ENCODE results near the gene ALG14. TPM values are rescaled to one million over a fixed set of nuclear protein-coding genes. Genes with fewer than 3 reads are reported as not detected.

ALG14 gene
- total RNA-seq, 1 donor from 2014 or later: 4.6 TPM

DNA sequence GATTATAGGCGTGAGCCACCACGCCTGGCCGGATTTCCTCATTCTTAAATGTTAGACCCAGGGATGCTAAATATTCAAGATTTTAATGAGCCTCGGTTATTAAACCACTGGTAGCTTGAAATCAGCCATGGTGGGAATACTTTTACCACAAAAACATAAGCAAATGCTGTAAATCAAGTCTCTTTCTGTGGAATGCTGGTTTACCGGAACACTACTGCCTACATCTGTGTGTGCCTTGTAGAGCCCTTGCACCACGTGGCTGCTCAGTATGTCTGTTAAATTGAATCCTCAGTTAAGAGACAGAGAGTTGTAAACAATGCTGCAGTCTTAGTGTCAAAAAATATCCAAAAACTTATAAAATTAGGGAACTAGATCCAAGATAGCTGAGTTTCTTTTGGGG lies 119.0 kb downstream of the ALG14 start:
- Histone ChIP-seq H3K9me3 (no peaks in the 10 kb centered on the region), H3K27me3 (ENCODE audit: low read depth) (no peaks in the 10 kb centered on the region), H3K36me3 (no peaks in the 10 kb centered on the region), H3K4me1 (no peaks in the 10 kb centered on the region), H3K4me3 (no peak overlapping the region), H3K27ac (no peak overlapping the region)
- DNase-seq: no peak
- no peak for ATAC-seq
- TF ChIP-seq, protein P1, sequence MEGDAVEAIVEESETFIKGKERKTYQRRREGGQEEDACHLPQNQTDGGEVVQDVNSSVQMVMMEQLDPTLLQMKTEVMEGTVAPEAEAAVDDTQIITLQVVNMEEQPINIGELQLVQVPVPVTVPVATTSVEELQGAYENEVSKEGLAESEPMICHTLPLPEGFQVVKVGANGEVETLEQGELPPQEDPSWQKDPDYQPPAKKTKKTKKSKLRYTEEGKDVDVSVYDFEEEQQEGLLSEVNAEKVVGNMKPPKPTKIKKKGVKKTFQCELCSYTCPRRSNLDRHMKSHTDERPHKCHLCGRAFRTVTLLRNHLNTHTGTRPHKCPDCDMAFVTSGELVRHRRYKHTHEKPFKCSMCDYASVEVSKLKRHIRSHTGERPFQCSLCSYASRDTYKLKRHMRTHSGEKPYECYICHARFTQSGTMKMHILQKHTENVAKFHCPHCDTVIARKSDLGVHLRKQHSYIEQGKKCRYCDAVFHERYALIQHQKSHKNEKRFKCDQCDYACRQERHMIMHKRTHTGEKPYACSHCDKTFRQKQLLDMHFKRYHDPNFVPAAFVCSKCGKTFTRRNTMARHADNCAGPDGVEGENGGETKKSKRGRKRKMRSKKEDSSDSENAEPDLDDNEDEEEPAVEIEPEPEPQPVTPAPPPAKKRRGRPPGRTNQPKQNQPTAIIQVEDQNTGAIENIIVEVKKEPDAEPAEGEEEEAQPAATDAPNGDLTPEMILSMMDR (IDR thresholded peaks at IDR 0.05): no peak
- intact Hi-C loops (cut with DNase I): no loop called here

DNA sequence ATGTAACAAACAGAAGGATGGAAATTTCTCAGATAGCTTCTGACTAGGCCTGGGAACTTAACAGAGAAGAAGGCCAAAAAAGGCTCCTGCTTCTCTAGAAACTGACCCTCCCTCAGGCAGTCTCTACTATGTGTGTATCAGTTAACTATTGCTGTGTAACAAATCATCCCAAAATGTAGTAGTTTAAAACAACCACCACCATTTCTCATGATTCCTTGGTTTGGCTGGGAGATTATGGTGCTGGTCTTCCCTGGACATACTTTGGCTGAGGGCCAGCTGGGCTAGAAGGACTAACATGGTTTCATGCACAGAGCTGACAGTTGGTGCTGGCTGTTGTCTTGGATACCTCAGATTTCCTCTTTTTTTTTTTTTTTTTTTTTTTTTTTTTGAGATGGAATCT lies 119.6 kb downstream of the ALG14 start:
- Histone ChIP-seq H3K27me3 (ENCODE audit: low read depth) (no peaks in the 10 kb centered on the region), H3K4me3 (no peak overlapping the region), H3K36me3 (no peaks in the 10 kb centered on the region), H3K4me1 (no peaks in the 10 kb centered on the region), H3K9me3 (no peaks in the 10 kb centered on the region), H3K27ac (no peak overlapping the region)
- TF ChIP-seq, protein P1 (IDR thresholded peaks at IDR 0.05): no peak
- no peak for ATAC-seq
- no peak for DNase-seq
- intact Hi-C loops (cut with DNase I): no loop called here

DNA sequence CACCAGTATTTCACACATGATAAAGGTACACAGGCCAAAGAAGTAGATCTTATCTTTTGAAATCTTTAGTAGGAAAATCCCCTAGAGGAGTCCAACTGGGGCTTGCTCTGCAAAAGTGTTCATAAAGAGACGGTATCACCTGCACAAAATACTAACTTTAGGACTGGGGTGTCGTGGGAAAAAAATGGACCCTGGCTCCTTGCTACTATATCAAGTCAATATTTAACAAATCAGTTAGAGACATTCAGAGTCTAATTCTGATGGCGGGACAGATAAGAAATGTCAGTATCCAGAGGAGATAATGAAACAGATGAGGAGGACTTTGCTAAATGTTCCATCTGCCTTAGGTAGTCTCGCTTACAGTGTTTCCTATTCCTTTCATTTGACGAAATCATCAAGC lies 120.2 kb downstream of the ALG14 start:
- no peaks in the 10 kb centered on the region for H3K27me3 ChIP-seq (ENCODE audit: low read depth)
- H3K27ac ChIP-seq: no peak overlapping the region
- DNase-seq (no peak), ATAC-seq (no peak)
- TF ChIP-seq, protein P1 (IDR thresholded peaks at IDR 0.05): no peak
- intact Hi-C loops (cut with DNase I): no loop called here
- no peaks in the 10 kb centered on the region for H3K36me3 ChIP-seq
- no peak overlapping the region for H3K4me3 ChIP-seq
- H3K9me3 ChIP-seq: no peaks in the 10 kb centered on the region
- peaks cover 3% of the 10 kb centered on the region for H3K4me1 ChIP-seq

DNA sequence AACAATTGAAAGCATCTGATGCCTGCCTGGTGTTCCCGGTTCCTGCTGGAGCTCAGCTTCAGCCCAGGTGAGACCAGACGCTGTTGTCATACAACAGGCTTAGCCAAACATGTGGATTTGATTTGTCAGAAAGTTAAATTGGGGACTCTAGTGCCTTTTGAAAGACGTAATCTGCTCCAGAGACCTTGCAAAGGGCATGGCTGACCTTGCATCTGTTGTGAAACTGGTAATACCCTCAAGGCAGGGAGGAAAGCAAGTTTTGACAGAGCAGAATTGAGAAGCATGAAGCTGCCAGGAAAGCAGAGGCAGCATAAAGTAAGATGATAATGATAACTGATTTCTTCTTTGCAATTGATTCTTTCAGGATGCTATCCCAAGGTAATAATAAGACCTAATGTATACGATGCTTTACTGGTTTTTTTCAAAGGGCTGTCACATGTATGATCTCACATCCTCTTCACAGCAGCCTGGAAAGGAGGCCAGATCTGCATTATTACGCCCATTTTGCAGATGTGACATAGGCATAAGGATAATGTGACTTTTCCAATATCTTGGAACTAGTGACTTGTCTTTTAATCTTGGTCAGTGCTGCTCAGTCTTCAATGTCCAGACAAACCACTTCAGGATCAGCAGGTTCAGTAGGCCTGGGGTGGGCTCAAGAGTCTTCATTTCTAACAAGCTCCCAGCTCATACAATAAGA lies 121.1 kb downstream of the ALG14 start:
- Histone ChIP-seq H3K4me1 (peaks cover 3% of the 10 kb centered on the region), H3K9me3 (no peaks in the 10 kb centered on the region), H3K4me3 (no peak overlapping the region), H3K27me3 (ENCODE audit: low read depth) (no peaks in the 10 kb centered on the region), H3K36me3 (no peaks in the 10 kb centered on the region), H3K27ac (no peak overlapping the region)
- intact Hi-C loops (cut with DNase I): no loop called here
- no peak for ATAC-seq
- no peak for DNase-seq
- TF ChIP-seq, protein P1 (IDR thresholded peaks at IDR 0.05): no peak

DNA sequence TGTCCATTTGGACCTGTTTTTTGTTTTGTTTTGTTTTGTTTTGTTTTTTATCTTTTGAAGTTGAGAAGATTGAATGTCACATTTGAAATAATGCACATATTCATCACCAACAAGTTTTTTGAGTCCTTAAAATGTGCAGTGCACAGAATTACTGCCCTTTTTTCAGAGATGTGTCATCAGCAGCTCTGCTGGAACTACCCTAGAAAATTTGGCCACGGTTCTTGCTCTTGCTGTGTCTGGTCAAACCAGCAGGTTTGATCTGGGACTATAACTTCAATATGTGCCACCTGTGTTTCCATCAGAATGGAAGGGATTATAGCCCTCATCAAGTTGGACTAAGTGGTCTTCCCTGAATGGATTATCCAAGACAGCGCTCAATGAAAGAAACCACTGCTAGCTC lies 121.7 kb downstream of the ALG14 start:
- peaks cover 3% of the 10 kb centered on the region for H3K4me1 ChIP-seq
- H3K9me3 ChIP-seq: no peaks in the 10 kb centered on the region
- DNase-seq: no peak
- no peak for ATAC-seq
- H3K27ac ChIP-seq: no peak overlapping the region
- intact Hi-C loops (cut with DNase I): no loop called here
- H3K4me3 ChIP-seq: no peak overlapping the region
- no peaks in the 10 kb centered on the region for H3K36me3 ChIP-seq
- TF ChIP-seq, protein P1 (IDR thresholded peaks at IDR 0.05): no peak
- H3K27me3 ChIP-seq (ENCODE audit: low read depth): no peaks in the 10 kb centered on the region
